HepG2 (cell line): Measurements from ENCODE around the gene PRELID1. TPM values are rescaled to one million over a fixed set of nuclear protein-coding genes. Genes with fewer than 3 reads are reported as not detected.

Experiments used
- ARNT ChIP-seq: fragments of 450-650 bp; IDR thresholded peaks from 2 replicates; pipeline ENCODE4 v1.6.1; 2017
- BRD4 ChIP-seq: sonication (generic); formaldehyde crosslinking; IDR thresholded peaks from 2 replicates; pipeline ENCODE4 v1.4.0; 2020; ENCODE audit warnings: missing genetic modification reagents
- CBX1 ChIP-seq: IDR thresholded peaks from one replicate; pipeline ENCODE4 v1.6.1; 2016; ENCODE audit warnings: antibody characterized with exemption, low read depth
- DZIP1 ChIP-seq: sonication (generic); formaldehyde crosslinking; IDR thresholded peaks from 2 replicates; pipeline ENCODE4 v1.5.0; 2020; ENCODE audit warnings: mild to moderate bottlenecking, missing genetic modification reagents
- E2F1 ChIP-seq: sonication (generic); formaldehyde crosslinking; IDR thresholded peaks from 2 replicates; pipeline ENCODE4 v1.5.0; 2020; ENCODE audit warnings: missing genetic modification reagents
- GMEB1 ChIP-seq: sonication (generic); formaldehyde crosslinking; IDR thresholded peaks from 2 replicates; pipeline ENCODE4 v1.5.1; 2020; ENCODE audit warnings: missing genetic modification reagents, mild to moderate bottlenecking, borderline replicate concordance
- HIVEP1 ChIP-seq: sonication (generic); formaldehyde crosslinking; IDR thresholded peaks from 2 replicates; pipeline ENCODE4 v1.4.0; 2020; ENCODE audit warnings: mild to moderate bottlenecking, missing genetic modification reagents
- MXD4 ChIP-seq: IDR thresholded peaks from 2 replicates; pipeline ENCODE4 v1.6.1; 2016; ENCODE audit warnings: mild to moderate bottlenecking, missing biosample characterization, missing genetic modification reagents
- NCOA1 ChIP-seq: sonication (generic); formaldehyde crosslinking; IDR thresholded peaks from 2 replicates; pipeline ENCODE4 v1.9.0; 2021; ENCODE audit warnings: missing genetic modification reagents
- PAF1 ChIP-seq: IDR thresholded peaks from 2 replicates; pipeline ENCODE4 v1.6.1; 2016; ENCODE audit warnings: missing genetic modification reagents, missing compliant biosample characterization
- PCBP1 ChIP-seq: fragments of 200-400 bp; formaldehyde crosslinking; IDR thresholded peaks from 2 replicates; pipeline ENCODE4 v1.6.1; 2017; ENCODE audit warnings: mild to moderate bottlenecking, low read depth, low read length, borderline replicate concordance
- REXO4 ChIP-seq: sonication (generic); formaldehyde crosslinking; IDR thresholded peaks from 2 replicates; pipeline ENCODE4 v1.8.0; 2022; ENCODE audit warnings: missing genetic modification reagents, mild to moderate bottlenecking, borderline replicate concordance
- RFX3 ChIP-seq: IDR thresholded peaks from 2 replicates; pipeline ENCODE4 v1.6.1; 2016; ENCODE audit warnings: missing biosample characterization, missing genetic modification reagents
- RFXANK ChIP-seq: IDR thresholded peaks from 2 replicates; pipeline ENCODE4 v1.6.1; 2016
- SKI ChIP-seq: fragments of 450-650 bp; IDR thresholded peaks from one replicate; pipeline ENCODE4 v1.6.1; 2018; ENCODE audit warnings: mild to moderate bottlenecking; ENCODE audit not compliant: partially characterized antibody
- SRSF1 ChIP-seq: fragments of 200-400 bp; formaldehyde crosslinking; optimal IDR thresholded peaks from 2 replicates; pipeline ENCODE3; 2017; ENCODE audit warnings: mild to moderate bottlenecking, low read depth, low read length, moderate library complexity
- SRSF9 ChIP-seq: fragments of 200-400 bp; formaldehyde crosslinking; IDR thresholded peaks from 2 replicates; pipeline ENCODE4 v1.6.1; 2018; ENCODE audit warnings: borderline replicate concordance, mild to moderate bottlenecking, low read depth, low read length; ENCODE audit not compliant: insufficient read depth, poor library complexity, severe bottlenecking
- STAT6 ChIP-seq: sonication (generic); formaldehyde crosslinking; IDR thresholded peaks from 2 replicates; pipeline ENCODE4 v1.4.0; 2020; ENCODE audit warnings: missing genetic modification reagents, mild to moderate bottlenecking, borderline replicate concordance
- TOPORS ChIP-seq: sonication (generic); formaldehyde crosslinking; IDR thresholded peaks from 2 replicates; pipeline ENCODE4 v1.8.0; 2023; ENCODE audit warnings: mild to moderate bottlenecking, missing genetic modification reagents
- ZNF333 ChIP-seq: sonication (generic); formaldehyde crosslinking; IDR thresholded peaks from 2 replicates; pipeline ENCODE4 v1.4.0; 2020; ENCODE audit warnings: mild to moderate bottlenecking, missing genetic modification reagents, borderline replicate concordance
- ZNF501 ChIP-seq: sonication (generic); formaldehyde crosslinking; IDR thresholded peaks from 2 replicates; pipeline ENCODE4 v1.5.1; 2020; ENCODE audit warnings: mild to moderate bottlenecking, moderate library complexity, missing genetic modification reagents
- polyA plus RNA-seq, 8 experiments: library from polyadenylated mRNA; depleted of rRNA in 3 of 8; stranded (reverse) in 7 of 8; unstranded in 1 of 8; fragments of >200 nt; fragmentation: Illumina TruSeq in 4 of 8; extraction: Trizol in 4 of 8; gene quantifications; 2 replicates each; pipeline versions ENCODE4 v1.2.1 to v1.2.3, GENCODE V29; 2011 to 2016; ENCODE audit warnings: low read depth in 4 of 8, missing spikeins in 1 of 8, mixed read lengths in 1 of 8; ENCODE audit not compliant: insufficient read depth in 1 of 8
- total RNA-seq, 5 experiments: library from RNA; depleted of rRNA; stranded (reverse); fragments of >200 nt; fragmentation: Illumina TruSeq; extraction: Trizol; gene quantifications; 2 replicates each; pipeline ENCODE4 v1.2.3, GENCODE V29; 2016; ENCODE audit warnings: low read depth in 1 of 5

The PRELID1 gene
- total and polyA plus RNA-seq, 2 of the 13 experiments (the other 11 are each of a cell fraction or from before 2014, with no cell fraction given): 250 to 271 TPM

GRCh38 chr5:177351392-177352329 is 48.1 kb downstream of the PRELID1 start, which contains the start of gene LMAN2 (continued):
- TF ChIP-seq E2F1: peak; percentile 92
- TF ChIP-seq REXO4: no peak
- no peak for TF ChIP-seq STAT6 (CRISPR knock-in tag)
- peak; percentile 98 for TF ChIP-seq ZNF501 (CRISPR knock-in tag)
- TF ChIP-seq CBX1: no peak
- TF ChIP-seq PAF1 (CRISPR knock-in tag): no peak
- peak; percentile 92 for TF ChIP-seq GMEB1 (CRISPR knock-in tag)
- no peak for TF ChIP-seq RFX3
- TF ChIP-seq SRSF9: no peak
- peak; percentile 83 for TF ChIP-seq SRSF1
- no peak for TF ChIP-seq ZNF333 (CRISPR knock-in tag)
- 0 out of 2 replicates have a peak, but pooled peaks have one; percentile 55 for TF ChIP-seq NCOA1 (CRISPR knock-in tag)
- 0 out of 2 replicates have a peak, but pooled peaks have one; percentile 34 for TF ChIP-seq MXD4
- TF ChIP-seq TOPORS: no peak
- TF ChIP-seq BRD4: no peak; the same call in 1 of the 2 replicates
- TF ChIP-seq SKI: no peak
- TF ChIP-seq DZIP1 (CRISPR knock-in tag): no peak
- TF ChIP-seq PCBP1: no peak; the same call in 1 of the 2 replicates
- peak; percentile 61 for TF ChIP-seq HIVEP1 (CRISPR knock-in tag)
- no peak for TF ChIP-seq ARNT
- no peak for TF ChIP-seq RFXANK
